GM18508 (cell line): ENCODE results near the gene FAM234B.
"Not testable (repeated sequence)": the region's sequence is repeated elsewhere in the genome, so short reads cannot be mapped to it uniquely, and the experiment has no call there.

Experiments
- ATAC-seq: cut with Tn5 transposase; IDR thresholded peaks from one replicate; pipeline ENCODE4 v1.9.1; 2021; ENCODE audit warnings: moderate number of reproducible peaks; ENCODE audit not compliant: insufficient read depth, unreplicated experiment

The FAM234B gene

GRCh38 chr12:13011098-13011497, 33.1 kb upstream of the FAM234B start:
- ATAC-seq, result no peak

GRCh38 chr12:13022851-13023271, 21.3 kb upstream of the FAM234B start:
- no peak for ATAC-seq

DNA sequence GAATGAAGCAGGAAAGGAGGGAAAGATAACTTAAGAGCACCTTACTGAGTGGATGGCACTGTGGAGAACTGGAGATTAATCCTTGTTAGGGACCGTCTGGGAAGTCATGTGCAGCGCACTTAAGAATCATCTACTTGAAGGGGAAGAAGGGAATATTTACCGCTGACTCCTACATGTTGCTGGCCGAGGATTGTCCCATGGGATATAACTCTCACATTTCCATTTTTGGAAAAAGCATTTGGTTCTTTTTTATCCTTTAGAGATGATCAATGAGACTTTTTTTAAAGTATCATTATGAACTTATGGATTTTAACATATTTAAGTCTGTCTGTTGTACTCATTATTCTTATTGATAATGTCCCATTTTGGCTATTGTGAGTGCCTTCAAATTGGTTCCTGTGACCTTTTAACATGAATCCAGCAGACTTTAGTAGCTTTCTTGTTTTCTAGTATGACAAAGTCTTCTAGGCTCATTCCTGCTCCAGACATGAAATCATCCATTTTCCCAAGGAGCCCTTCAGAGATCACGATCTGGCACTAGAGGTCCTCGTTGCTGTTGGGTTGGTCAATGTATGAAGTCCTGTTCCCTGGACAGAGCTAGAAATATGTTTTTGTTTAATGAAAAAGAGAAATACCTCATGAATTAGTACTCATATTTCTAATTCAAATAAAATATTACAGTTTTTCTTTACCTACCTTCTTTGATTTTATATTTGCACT, 20.2 kb upstream of the FAM234B start:
- ATAC-seq, result no peak

- ATAC-seq, result no peak
Observed at GRCh38 chr12:13024531-13024916, 19.7 kb upstream of the FAM234B start.

- no peak for ATAC-seq
Observed at GRCh38 chr12:13026286-13026685, 17.9 kb upstream of the FAM234B start.

DNA sequence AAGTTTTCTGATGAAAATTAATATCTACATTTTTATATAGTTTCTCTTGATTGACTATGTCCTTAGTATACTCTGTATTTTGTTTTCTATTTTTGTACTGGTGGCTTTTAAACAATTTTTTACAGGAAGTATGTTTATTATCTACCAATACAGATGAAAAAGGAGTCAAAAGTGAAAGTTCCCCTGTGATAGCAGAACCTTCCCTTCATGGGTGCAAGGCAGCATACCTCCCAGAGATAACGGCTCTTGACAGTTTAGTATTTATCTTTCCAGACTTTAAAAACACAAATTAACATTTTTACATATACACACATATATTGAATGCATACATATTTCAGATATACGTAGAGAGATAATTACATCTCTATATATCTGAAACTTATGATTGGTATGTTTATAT, 17.1 kb upstream of the FAM234B start:
- no peak for ATAC-seq

- no peak for ATAC-seq
Observed at GRCh38 chr12:13027508-13027907, 16.7 kb upstream of the FAM234B start.

DNA sequence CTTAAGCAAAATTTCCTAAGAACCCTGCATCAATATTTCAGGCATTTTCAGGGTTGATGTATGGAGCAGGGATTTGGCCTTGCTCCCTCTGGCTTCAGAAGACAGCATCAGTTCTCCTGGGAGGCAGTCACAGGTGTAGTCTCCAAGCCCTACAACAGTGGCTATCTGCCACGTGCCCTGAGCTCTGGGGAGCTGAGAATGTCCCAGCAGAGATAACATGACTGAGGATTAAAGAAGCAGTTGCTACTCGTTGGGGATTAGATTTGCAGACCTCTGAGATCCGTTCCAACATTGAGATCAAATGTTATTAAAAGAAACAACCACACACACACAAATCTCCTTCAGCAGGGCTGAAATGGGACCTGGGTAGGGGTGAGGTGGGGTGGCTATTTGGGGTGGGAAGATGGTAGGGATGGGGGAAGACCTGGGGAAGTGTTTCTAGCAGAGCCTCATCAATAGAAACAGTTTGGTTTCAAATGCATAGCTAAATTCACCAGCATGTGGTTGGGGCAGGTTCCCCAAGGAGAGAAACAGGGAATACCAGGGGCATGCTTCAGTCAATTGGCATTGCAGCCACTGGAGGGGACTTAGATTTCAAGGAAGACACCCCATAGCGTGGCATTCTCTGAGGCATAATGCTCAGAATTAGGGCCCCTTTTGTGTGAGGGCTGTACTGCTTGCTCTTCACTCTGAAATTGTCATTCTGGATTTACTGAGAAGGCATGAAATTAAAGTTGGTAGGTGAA, 15.2 kb upstream of the FAM234B start:
- ATAC-seq, result no peak

DNA sequence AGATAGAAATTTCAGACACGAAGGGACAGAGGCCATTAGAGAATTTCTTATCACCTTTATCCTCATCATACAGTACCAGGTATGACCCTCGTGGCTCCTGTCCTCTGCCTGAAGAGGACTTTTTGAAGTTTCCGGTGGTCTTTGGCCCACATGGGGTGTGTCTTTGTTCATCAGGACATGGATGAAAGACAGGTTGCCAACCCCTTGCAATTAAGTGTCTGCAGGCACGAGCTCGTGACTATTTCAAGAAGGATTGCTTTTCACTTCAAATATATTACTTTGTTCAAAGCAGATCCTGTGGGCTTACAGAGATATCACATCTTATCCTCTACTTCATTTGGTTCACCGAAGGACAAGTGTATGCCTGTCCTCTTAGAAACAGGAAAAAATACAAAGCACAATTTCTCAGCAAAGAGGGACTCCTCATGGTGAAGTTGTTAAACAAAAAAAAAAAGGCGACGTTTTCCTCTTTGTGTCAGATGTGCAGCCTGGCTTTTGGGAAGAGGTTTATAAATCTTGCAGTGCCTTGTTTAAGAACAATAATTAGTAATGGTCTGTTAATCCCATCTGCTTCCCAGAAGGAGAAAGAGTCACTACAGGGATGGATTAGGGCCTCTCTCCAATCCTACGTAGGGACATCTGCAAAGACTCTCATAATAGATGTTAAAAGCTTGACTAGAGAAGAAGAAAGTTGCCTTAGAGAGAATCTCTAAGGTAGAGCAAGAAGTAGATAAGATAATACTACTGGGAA, 13.5 kb upstream of the FAM234B start:
- ATAC-seq, result no peak

GRCh38 chr12:13032164-13032563, 12.0 kb upstream of the FAM234B start:
- ATAC-seq, result no peak

GRCh38 chr12:13033476-13033875, 10.7 kb upstream of the FAM234B start:
- ATAC-seq, result no peak

GRCh38 chr12:13035335-13035734, 8.8 kb upstream of the FAM234B start:
- not testable (repeated sequence) for ATAC-seq

- no peak for ATAC-seq
Observed at GRCh38 chr12:13036881-13037280, 7.3 kb upstream of the FAM234B start.

DNA sequence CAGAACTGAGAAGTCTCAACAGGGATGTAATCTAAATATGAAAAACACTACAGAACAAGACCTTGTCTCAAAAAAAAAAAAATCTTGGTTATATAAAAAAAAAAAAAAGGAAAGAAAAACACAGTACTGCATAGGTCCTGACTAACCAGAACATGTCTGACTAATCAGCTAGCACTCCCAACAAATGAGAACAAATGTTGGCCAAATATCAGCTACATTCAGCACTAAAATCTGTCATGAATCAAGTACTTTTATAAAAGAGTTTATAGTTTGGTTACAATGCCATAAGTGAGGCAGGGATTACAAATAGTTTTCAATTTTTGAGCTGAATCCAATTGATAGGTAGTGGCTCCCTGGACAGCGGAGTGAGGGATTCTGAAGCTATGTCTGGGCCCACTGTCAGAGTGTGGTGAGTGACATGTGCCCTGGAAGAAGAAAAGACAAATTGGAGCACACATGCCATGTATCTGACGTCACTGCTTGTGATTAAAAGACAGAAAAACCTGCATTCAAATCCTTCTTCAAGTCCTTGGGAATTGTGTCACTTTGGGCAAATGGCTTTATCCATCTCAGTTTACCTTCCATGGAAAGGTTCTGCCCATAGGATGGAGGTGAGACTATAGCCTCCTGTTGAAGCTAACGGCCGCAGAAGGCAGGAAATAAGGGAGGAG, 5.6 kb upstream of the FAM234B start:
- no peak for ATAC-seq

DNA sequence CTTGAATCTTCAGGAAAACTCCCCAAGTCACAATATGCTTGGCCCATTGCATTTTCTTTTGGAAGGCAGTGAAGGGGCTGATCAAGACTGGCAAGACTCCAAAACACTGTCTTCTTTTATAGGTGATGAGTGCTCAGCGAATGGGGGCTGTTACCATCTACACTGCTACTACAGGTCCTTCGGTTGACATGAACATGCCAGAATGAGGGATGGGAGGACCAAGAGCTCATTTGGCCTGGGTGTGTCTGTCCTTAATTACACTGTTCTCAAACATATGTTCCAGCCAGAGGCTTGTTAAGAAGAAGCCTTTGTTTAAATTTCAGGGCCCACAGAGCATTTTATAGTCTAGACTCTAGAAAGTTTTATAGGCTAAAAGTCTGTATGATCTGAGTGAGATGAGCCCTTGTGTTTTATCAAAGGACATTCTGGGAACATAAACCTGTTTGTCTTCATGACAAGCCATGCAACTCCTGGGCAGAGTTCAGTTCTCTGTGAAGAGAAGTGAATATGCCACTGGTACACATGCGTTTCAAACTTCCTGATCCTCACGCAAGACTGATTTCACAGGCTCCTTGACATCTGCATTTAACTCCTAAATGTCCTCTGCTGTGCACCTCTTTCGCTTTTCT, 4.7 kb upstream of the FAM234B start:
- no peak for ATAC-seq

- ATAC-seq, result no peak
Observed at GRCh38 chr12:13041224-13041623, 3.0 kb upstream of the FAM234B start.

- no peak for ATAC-seq
Observed at GRCh38 chr12:13042666-13043230, 1.4 kb upstream of the FAM234B start.

DNA sequence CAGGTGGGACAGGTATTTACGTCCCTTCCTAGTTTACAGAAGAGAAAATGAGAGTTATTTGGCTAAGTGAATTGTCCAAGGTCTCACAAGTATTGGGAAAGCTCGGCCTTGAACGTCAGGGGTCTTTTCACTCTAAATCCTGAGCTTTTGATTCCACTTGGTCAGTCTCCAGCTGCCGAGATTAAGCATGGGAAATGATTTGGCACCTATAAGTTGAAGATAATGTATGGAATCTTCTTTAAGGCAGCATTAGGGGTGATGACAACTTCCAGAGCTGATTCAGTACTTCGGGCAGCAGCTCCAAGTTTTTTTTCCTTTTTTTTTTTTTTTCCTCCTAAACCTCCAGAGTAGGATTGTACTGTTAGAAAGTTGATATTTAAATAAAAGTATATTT, 722 bp downstream of the FAM234B start:
- ATAC-seq, result no peak

GRCh38 chr12:13045816-13046215, 1.6 kb downstream of the FAM234B start:
- no peak for ATAC-seq

DNA sequence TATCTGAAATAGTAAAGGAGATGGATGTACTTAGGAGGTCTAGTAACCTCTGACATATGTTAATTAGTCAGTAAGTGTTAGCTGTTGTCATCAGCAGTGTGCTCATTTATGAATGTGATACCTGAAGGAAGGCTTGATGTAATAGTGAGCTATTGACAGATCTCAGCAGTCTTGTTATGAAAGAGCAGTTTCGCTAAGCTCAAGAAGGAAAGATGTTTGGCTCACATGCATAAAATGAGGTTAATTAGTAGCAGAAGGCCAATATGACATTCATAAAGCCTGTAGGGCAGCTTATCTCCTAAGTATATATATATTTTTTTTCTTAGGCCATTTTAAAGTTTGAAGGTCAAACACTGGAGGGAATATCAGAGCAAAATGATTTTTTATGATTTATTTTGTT, 2.8 kb downstream of the FAM234B start:
- ATAC-seq, result peak; percentile 90
